Measurements from ENCODE around the gene HTR4.

Gene HTR4

GRCh38 chr5:148615644-148616275, 38.6 kb downstream of the HTR4 start:
- DNase-seq (ENCODE audit: low read depth, low spot score), result peak; percentile 41

GRCh38 chr5:148607406-148607805, 46.9 kb downstream of the HTR4 start:
- no peak for DNase-seq (ENCODE audit: low read depth, low spot score)

DNA sequence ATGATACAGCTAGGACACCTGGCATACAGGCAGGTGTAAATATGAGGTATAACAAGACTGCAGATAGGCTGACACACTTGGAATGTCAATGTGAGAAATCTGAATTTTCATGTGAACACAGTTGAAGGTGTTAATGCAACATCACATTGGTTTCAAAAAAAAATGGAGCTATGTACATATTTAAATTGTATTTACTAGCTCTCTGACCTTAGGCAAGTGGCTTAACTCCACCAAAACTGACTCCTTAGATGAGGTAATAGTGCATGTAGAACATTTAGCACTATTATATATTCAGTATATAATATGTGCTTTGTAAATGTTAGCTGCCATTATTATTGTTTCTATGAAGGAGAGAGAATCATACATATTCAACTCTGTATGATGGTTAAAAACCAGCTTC, 48.0 kb downstream of the HTR4 start:
- DNase-seq (ENCODE audit: low read depth, low spot score), result no peak

DNA sequence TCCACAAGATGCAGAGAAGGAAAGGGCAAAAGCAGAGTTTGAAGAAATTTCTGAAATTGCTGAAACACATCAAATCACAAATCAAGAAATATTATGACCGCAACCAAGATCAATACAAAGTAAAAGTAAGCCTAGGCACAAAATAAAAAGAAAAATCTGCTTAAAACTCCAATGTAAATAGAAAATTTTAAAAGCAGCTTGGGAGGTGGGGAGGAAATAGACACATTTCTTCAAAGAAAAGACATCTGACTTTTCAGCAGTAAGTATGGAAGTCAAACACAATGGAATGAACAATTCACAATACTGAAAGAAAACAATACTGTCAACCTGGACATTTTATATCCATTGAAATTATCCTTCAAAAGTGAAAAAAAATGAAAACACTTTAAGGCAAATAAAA, 55.1 kb downstream of the HTR4 start:
- no peak for DNase-seq (ENCODE audit: low read depth, low spot score)

DNA sequence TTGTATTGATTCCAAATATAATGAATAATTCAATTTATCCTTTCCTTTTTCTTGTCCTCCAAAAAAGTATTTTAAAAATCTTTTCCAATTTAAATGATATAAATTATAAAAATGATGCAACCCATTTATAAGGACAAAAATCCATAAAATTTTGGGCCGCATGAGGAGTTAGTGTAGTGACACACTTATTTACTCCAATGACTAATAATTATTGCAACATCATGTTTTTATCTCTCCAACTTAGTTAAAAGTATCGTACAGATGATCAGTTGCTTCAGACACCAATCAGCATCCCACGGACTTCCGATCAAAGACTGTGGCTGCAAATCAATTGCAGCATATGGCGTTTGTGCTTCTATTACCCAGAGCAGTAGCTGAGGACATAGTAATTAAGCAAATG, 58.6 kb downstream of the HTR4 start:
- no peak for DNase-seq (ENCODE audit: low read depth, low spot score)

- peak; percentile 5 for DNase-seq (ENCODE audit: low read depth, low spot score)
These were observed 67.5 kb downstream of the HTR4 start for GRCh38 chr5:148586796-148587195.

- no peak for DNase-seq (ENCODE audit: low read depth, low spot score)
These were observed 68.3 kb downstream of the HTR4 start for GRCh38 chr5:148585988-148586387.

GRCh38 chr5:148584103-148584502, 70.2 kb downstream of the HTR4 start:
- no peak for DNase-seq (ENCODE audit: low read depth, low spot score)

DNA sequence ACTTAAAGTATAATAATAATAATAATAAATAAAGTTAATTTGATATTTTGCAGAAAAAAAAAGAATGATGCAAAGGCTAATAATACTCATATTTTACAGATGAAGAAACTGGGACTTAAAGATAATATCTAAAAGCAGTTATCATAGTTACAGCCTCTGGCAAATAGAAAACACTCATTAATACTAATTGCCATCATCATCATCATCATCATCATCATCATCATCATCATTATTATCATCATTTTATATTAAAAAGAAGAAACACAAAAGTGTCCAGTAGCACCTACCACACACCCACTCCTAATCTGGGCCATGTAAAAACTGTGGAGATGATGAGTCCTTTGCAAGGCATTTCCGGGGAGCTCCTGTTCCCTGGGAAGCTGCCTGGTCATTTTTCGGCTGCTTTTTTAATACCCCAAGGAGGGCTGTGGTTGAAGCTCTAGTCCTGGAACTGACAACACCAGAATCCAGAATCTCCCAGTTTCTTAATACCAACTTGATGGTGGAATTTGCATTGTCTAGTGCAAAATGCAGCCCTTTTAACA, 70.8 kb downstream of the HTR4 start:
- no peak for DNase-seq (ENCODE audit: low read depth, low spot score)

GRCh38 chr5:148574167-148574566, 80.2 kb downstream of the HTR4 start:
- DNase-seq (ENCODE audit: low read depth, low spot score), result no peak

DNA sequence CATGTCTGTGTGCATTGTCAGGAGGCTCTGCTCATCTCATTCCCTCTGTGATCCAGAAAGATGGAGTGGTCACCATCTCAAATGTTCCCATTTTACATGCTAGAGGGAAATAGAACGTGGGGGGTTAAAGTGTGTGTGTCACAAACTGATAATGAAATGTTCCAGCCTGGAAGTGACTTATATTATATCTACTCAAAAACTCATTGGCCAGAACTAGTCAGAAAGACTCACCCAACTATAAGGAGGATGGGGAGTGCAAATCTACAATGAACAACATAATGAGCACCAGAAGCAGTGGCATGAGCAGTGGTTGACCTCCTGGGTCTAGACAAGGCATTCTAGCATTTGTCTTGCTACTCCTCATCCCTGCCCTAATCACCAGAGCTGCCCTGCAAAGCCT, 81.0 kb downstream of the HTR4 start:
- DNase-seq (ENCODE audit: low read depth, low spot score), result no peak

DNA sequence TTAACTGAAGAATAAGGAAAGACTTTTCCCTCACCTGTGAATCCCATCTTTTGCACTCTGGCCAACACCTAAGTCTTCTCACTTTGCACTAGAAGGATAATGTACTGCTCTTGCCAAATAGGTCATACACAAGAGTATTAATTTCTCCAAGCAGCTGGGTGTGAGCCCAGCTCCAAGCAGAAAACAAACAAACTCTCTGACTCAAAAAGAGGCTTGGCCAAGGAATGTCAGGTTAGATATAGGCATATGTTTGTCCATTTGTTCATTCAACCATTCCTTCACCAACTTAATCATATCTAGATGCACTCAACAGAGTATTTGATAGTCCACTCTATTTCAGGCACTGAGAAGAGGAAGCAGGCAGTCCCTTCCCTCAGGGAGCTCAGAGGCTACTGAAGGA, 84.4 kb downstream of the HTR4 start:
- DNase-seq (ENCODE audit: low read depth, low spot score), result peak; percentile 30

GRCh38 chr5:148565148-148565547, 89.2 kb downstream of the HTR4 start:
- DNase-seq (ENCODE audit: low read depth, low spot score), result no peak

DNA sequence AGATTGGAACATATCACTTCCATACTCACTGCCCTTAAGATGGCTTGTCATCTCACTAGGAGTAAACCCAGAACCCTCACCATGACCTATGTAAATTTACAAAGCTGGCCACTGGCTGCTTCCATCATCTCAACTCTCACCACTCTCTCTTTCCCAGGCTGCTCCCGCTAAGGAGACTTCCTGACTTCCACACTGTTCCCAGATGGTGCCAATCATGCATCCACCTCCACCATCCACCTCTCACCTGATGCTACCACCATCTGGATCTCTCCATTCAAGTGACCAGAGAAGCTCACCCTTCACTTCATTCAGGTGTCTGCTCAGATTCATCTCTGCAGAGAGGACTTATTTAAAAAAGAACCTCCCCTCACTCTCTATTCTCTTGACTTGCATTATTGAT, 91.3 kb downstream of the HTR4 start:
- DNase-seq (ENCODE audit: low read depth, low spot score), result no peak

GRCh38 chr5:148561801-148562311, 92.5 kb downstream of the HTR4 start:
- no peak for DNase-seq (ENCODE audit: low read depth, low spot score)

DNA sequence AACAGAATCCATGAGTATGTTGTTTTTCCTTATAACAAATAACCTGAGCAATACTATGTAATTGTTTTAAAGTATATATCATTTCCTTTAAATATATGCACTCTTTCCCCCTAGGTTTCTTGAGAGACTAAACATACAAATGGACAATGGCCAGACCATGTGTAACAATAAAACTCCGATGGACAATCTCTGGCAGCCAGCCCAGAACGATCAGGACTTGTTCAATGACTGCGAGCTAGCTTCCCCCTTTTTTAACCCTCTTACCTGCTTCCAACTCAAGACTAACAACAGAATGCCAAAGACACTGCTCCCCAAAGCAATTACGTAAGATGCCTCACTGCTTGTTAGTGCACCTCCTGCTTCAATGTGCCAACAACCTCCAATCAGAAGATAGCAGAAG, 94.9 kb downstream of the HTR4 start:
- DNase-seq (ENCODE audit: low read depth, low spot score), result no peak

- DNase-seq (ENCODE audit: low read depth, low spot score), result no peak
These were observed 95.4 kb downstream of the HTR4 start for GRCh38 chr5:148558892-148559291.

DNA sequence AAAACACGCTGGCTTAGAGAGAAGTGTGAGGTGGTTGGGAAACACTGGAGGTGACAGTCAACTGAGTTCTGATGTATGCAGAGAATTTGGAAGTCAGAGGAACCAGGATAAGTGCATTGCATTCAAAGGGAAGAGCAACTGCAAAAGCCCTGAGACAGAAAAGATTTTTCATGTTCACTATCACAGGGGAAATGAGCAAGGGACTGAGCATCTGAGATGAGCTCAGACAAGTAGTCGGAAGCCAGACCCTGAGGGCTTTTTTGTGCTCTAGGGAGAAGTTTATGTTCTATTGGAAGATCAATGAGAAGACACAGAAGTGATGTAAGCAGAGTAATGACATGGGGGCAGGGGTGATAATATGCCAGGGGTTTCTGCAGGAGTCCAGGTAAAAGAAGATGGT, 97.5 kb downstream of the HTR4 start:
- DNase-seq (ENCODE audit: low read depth, low spot score), result no peak

- DNase-seq (ENCODE audit: low read depth, low spot score), result no peak
These were observed 99.7 kb downstream of the HTR4 start for GRCh38 chr5:148554621-148555020.

- no peak for DNase-seq (ENCODE audit: low read depth, low spot score)
These were observed 110.6 kb downstream of the HTR4 start for GRCh38 chr5:148543727-148544126.

- DNase-seq (ENCODE audit: low read depth, low spot score), result no peak
These were observed 111.5 kb downstream of the HTR4 start for GRCh38 chr5:148542812-148543211.

DNA sequence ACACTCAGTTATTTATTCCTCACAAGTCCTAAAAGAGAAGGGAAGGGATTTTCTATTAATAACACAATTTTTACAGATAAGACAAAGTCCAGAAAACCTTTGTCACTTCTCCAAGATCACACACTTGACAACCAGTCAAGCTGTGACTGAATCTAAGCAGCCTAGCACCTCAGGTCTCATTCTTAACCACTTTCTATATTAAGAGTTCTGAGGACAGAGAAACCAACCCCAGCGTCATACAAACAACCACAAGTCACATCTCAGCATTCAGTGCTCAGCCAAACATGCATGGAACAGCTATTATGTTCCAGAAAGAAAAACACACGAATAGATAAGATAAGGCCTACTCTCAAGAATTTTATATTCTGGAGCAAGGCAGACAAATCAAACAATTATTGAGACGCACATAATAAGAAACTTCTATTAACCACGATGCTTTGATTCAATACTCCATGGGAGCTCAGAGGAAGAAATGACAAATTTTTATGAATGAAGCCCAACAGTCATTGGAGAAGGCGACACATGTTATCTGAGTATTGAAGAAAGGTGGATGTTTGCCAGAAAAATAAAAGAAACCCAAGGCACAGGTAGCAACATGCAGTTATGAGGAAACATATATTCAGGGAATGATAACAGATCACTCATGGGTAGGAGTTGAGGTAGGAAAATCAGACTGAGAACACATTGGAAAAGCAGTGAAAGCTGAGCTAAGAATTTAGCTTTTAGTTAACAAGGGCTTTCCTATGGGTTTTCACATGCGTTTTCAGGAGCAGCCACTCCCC, 113.1 kb downstream of the HTR4 start:
- no peak for DNase-seq (ENCODE audit: low read depth, low spot score)

DNA sequence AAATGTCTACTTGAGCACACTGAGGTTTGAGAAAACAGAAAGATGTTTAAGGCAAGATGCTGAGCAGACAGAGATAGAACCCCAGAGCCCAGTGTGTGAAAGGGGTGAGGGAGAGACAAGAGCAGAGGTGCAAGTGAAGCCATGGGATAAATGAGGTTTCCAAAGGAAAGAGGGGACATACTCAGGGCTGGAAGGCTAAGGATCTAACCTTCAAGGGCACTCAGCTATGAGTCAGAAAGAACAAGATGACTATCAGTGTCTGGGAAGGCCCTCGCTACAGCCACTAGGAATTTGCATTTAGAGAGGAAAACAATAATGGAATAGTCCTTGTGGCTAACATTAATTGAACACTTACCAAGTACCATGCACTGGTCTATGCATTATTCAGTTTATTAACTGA, 113.7 kb downstream of the HTR4 start:
- DNase-seq (ENCODE audit: low read depth, low spot score), result no peak

Measured in astrocyte of the hippocampus (primary cell).